Esophagus muscularis mucosa (tissue), 2 donors: ENCODE measurements around the gene SLC9A8.

Source experiments
- POLR2A ChIP-seq: fragments of 450-650 bp; IDR thresholded peaks from one replicate; pipeline ENCODE4 v1.6.1; 2017; ENCODE audit warnings: antibody characterized with exemption, moderate library complexity, mild to moderate bottlenecking, low read depth
- POLR2AphosphoS5 ChIP-seq, 2 donors: sonication (generic); formaldehyde crosslinking; IDR thresholded peaks; one replicate each; pipeline ENCODE4 v1.6.1; 2017; ENCODE audit warnings: antibody characterized with exemption in 2 of 2

GRCh38 chr20:49909499-49910339 is 97.1 kb downstream of the SLC9A8 start:
- TF ChIP-seq POLR2AphosphoS5 (IDR thresholded peaks at IDR 0.05) (no peak), POLR2A (no peak)
